Measurements from ENCODE around the gene SNF8.

- no peak for TF ChIP-seq POLR2A (IDR thresholded peaks at IDR 0.05)
- TF ChIP-seq, protein P1, sequence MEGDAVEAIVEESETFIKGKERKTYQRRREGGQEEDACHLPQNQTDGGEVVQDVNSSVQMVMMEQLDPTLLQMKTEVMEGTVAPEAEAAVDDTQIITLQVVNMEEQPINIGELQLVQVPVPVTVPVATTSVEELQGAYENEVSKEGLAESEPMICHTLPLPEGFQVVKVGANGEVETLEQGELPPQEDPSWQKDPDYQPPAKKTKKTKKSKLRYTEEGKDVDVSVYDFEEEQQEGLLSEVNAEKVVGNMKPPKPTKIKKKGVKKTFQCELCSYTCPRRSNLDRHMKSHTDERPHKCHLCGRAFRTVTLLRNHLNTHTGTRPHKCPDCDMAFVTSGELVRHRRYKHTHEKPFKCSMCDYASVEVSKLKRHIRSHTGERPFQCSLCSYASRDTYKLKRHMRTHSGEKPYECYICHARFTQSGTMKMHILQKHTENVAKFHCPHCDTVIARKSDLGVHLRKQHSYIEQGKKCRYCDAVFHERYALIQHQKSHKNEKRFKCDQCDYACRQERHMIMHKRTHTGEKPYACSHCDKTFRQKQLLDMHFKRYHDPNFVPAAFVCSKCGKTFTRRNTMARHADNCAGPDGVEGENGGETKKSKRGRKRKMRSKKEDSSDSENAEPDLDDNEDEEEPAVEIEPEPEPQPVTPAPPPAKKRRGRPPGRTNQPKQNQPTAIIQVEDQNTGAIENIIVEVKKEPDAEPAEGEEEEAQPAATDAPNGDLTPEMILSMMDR (IDR thresholded peaks at IDR 0.05): no peak
Measured at GRCh38 chr17:48933035-48933434, 11.6 kb downstream of the SNF8 start.

Data from heart left ventricle (tissue), 13 donors.